H1 (cell line): Measurements from ENCODE around the gene CAPN15. TPM values are rescaled to one million over a fixed set of nuclear protein-coding genes. Genes with fewer than 3 reads are reported as not detected.
A peak's percentile ranks its signal among the peaks of the same experiment; 100 is the strongest.

Source experiments
- HDAC2 ChIP-seq, 2 experiments: fragments of 300-600 bp in 1 of 2; sonication (generic) in 1 of 2; IDR thresholded peaks; 2 replicates each; pipeline ENCODE4 v1.6.1; 2011 to 2012; ENCODE audit warnings: low read depth in 2 of 2, low read length in 2 of 2, mild to moderate bottlenecking in 2 of 2, moderate library complexity in 2 of 2, borderline replicate concordance in 1 of 2, inconsistent platforms in 1 of 2
- SAP30 ChIP-seq: fragments of 300-600 bp; sonication (generic); IDR thresholded peaks from 2 replicates; pipeline ENCODE4 v1.7.1; 2012; ENCODE audit warnings: low read length, moderate library complexity, mild to moderate bottlenecking, inconsistent platforms; ENCODE audit not compliant: insufficient read depth, insufficient replicate concordance
- SIX5 ChIP-seq: IDR thresholded peaks from 2 replicates; pipeline ENCODE4 v1.6.1; 2011; ENCODE audit warnings: mild to moderate bottlenecking, low read depth, low read length
- polyA plus RNA-seq, 7 experiments: library from polyadenylated mRNA; depleted of rRNA in 3 of 7; stranded (reverse) in 5 of 7; unstranded in 2 of 7; fragments of >200 nt in 5 of 7; fragments of 200-250 nt in 2 of 7; gene quantifications; 1 replicate in 5 of 7; 2 replicates in 1 of 7; 4 replicates in 1 of 7; pipeline versions ENCODE4 v1.2.1 to v1.2.3, GENCODE V29; 2011 to 2013; ENCODE audit warnings: missing spikeins in 2 of 7, mixed read lengths in 2 of 7
- total RNA-seq: library from RNA; stranded (reverse); fragmentation: NEBNext Ultra II Directional; extraction: Animal tissue kit (Norgen Biotek cat#: 25700); gene quantifications from 2 replicates; pipeline ENCODE4 v1.2.1, GENCODE V29; 2021

CAPN15 gene
- total and polyA plus RNA-seq, 2 of the 8 experiments (the other 6 are each of a cell fraction or from before 2014, with no cell fraction given), result 38.9 to 76.9 TPM

DNA sequence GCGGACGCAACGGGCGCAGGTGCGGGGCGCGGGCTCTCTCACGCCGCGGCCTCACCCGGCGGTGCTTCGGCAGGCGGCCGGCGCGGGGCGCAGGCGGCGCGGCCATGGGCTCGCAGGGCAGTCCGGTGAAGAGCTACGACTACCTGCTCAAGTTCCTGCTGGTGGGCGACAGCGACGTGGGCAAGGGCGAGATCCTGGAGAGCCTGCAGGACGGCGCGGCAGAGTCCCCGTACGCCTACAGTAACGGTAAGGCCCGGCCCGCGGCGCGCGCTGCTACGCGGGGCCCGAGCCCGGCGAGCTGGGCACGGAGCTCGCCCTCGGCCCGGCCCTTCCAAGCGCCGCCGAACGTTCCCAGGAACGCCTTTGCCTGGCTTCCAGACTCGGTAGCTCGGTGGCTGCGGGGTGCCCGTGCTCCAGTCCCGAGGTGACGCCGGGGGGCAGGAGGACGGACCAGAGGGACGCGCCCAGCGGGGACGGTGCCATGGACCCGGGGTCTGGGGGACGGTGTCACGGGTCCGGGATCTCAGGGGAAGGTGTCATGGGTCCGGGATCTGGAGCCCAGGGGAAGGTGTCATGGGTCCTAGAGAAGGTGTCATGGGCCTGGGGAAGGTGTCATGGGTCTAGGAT is 62.8 kb downstream of the CAPN15 start (continued):
- peak in 1 of 2 experiments; percentile 28; a peak in 1 of 4 replicates for TF ChIP-seq HDAC2 (IDR thresholded peaks at IDR 0.05; ENCODE audit: borderline replicate concordance in 1 of 2, low read depth in 2 of 2, low read length in 2 of 2)
- TF ChIP-seq SAP30, result no peak
- TF ChIP-seq SIX5, result no peak
